C4-2B (cell line): ENCODE results near the gene NPAS3.

Experiments used
- H3K27ac ChIP-seq: fragments of 450-650 bp; 2 replicates; pipeline ENCODE4 v1.5.1; 2017
- ZFX ChIP-seq: fragments of 450-650 bp; IDR thresholded peaks from 2 replicates; pipeline ENCODE4 v1.6.1; 2017
- TF ChIP-seq, protein P1 (sequence below): fragments of 450-650 bp; conservative IDR thresholded peaks from 2 replicates; pipeline ENCODE4 v1.5.1; 2017; ENCODE audit warnings: mild to moderate bottlenecking

The NPAS3 gene

DNA sequence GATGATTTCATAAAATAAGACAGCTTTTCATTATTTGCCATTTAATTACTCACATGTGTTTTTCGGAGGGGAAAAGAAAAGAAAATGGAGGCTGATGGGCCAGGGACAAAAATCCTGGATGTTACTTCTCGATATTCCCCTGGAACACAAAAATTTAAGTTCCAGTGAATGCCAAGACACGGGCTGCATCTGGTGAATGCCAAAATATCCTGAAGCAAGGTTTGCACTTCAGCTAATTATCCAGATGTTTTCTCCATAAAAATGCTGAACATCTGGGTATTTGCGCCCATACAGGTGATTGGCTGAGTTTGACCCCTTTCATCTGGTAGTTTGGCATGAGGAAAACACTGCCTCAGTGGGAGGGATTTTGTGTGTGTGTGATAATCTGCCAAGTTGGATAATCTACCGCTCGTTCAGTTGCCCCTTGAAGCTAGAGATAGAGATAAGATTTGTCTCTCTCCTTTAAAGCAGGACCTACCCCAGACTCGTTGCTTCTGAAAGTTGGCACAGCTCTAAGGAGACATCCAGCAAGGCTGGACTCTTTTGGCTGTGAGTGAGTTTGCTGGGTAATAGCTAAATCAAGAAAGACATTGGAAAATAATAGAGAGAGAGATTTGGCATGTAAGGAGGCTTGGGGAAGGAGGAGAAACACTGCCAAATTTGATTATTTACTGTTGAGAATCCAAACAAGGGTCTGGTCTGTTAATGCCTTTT lies 622.2 kb downstream of the NPAS3 start:
- no peak for TF ChIP-seq ZFX
- TF ChIP-seq, protein P1, sequence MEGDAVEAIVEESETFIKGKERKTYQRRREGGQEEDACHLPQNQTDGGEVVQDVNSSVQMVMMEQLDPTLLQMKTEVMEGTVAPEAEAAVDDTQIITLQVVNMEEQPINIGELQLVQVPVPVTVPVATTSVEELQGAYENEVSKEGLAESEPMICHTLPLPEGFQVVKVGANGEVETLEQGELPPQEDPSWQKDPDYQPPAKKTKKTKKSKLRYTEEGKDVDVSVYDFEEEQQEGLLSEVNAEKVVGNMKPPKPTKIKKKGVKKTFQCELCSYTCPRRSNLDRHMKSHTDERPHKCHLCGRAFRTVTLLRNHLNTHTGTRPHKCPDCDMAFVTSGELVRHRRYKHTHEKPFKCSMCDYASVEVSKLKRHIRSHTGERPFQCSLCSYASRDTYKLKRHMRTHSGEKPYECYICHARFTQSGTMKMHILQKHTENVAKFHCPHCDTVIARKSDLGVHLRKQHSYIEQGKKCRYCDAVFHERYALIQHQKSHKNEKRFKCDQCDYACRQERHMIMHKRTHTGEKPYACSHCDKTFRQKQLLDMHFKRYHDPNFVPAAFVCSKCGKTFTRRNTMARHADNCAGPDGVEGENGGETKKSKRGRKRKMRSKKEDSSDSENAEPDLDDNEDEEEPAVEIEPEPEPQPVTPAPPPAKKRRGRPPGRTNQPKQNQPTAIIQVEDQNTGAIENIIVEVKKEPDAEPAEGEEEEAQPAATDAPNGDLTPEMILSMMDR, result no peak
- H3K27ac ChIP-seq, result no peak overlapping the region; the same call in 1 of the 2 replicates

DNA sequence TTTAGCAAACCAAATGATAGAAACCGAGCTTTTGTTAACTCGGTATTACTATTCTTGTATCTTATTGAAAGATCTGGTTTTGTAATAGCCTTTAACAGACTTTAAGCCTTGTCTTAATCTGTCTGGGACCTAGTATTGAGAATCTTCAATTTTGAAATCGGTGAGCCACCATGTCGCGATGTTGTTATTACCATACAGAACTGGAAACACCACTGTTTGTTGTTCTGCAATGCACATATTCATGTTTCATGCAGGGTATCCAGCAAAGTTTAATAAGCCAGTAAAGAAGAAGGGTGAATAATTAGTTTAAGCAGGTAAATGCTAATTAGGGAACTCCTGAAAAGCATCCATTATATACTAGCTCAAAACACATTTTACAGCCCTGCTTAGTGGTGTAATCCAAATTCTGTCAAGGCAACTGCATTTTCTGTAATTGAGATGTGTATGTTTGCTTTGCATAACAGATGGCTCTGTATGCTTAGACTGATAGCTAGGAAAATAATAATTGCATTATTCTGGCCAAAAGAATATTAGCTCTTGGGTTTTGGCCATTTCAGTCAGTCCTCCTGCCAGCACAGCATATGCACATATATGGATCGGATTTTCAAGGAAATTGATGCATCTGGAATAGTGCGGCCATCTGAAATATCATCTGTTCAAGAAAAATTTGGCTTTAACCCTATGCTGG lies 623.0 kb downstream of the NPAS3 start:
- H3K27ac ChIP-seq, result no peak overlapping the region
- no peak for TF ChIP-seq ZFX
- TF ChIP-seq, protein P1, result no peak

DNA sequence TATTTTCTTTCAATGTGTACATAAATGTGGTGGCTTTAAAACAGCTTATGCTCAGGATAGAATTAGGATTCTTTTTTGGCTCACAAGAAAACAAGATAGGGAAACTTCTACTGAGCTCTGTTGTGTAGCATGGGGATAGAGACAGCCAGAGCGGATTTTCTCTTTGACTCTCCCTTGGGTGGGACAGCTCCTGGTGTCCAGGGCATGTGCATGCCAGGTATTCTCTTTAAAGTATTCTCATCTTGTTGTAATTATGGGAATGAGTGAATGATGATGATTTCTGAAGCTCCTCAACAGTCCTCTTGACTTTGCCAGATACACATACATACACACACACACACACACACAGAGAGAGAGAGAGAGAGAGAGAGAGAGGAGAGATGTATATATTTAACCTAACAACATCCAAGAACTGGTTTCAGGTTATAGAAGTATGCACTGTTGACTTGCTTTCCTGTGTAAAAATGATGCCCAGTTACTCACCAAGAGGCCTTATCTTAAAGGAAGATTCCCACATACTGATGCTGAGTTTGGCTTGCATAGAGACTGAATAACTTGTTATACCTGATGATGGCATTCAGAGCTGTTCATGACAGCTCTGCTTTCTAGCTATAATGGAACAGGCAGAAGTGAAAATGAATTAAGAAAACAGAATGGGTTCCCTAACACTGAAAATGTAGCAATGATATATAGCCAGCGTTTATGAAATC lies 624.7 kb downstream of the NPAS3 start:
- H3K27ac ChIP-seq, result no peak overlapping the region
- TF ChIP-seq ZFX, result no peak

DNA sequence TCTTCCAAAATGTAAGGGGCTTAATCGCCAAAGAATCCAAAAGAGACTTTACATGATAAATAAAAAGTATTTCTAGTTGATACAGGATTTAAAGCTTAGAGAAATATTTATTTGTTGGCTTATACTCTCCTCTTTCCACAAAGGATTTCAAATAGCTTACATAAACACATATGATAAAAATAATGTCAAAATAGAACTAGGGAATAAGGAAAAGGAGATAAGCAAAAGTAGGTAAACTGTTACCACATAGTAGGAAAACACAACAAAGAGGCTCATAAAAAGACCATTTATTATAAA lies 625.2 kb downstream of the NPAS3 start:
- H3K27ac ChIP-seq, result no peak overlapping the region
- TF ChIP-seq, protein P1, result no peak
- TF ChIP-seq ZFX, result no peak

DNA sequence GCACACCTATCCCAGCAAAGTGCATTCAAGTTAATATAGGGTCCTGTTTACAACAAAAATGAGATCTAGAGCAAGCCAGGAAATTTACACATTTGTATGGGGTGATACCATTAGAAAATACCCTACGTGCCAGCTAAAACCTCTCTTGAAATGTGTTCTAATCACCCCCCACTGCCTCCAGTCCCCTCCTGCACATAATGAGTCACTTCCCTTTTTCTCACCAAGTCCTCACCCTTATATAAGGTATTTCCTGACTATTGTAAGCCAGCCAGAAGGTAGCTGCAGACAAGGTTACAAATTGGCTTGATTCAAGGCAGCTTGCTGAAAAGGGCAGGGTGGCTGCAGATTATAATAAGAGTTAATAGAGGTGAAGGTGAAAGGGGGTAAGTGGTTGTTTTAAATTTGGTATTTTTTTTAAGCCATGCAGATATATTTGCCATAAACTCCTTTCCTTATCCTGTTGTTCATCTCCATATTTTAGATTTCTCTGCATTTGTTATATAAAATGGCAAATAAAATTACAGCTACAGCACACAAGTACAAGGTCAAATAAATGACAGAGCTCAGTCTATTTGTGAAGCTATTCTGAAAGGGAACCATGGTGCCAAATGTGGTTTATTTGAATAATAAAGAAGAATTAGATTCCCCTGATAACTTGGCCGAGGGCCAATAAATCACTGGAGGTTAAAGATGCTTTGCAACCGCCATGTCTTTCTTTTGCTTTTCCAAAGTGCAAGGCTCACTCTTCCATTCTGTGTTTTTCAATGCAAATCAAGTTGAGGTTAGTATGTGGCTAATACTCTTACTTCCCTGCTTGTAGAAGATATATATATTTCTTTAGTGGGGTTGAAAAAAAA lies 626.3 kb downstream of the NPAS3 start:
- TF ChIP-seq, protein P1, result no peak
- no peak for TF ChIP-seq ZFX
- H3K27ac ChIP-seq, result no peak overlapping the region

DNA sequence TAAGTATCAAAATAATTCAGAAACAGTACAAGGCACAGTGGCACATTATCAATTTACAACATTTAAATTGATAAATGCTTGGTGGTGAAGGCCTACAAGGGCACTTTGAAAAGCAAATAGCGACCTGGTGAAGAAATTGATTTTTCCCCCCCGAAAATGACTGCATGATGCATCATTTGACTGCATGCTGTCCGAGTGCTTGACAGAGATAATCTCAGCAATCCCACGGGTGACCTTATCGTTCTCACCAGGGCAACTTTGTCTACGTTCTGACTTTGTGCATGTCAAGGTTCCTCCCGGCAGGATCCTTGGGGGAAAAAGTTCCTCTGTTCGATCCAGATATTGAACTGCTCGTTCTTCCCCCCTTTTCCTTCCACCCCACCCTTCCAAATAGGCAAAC lies 627.4 kb downstream of the NPAS3 start:
- no peak overlapping the region for H3K27ac ChIP-seq
- TF ChIP-seq, protein P1, result no peak
- TF ChIP-seq ZFX, result no peak

DNA sequence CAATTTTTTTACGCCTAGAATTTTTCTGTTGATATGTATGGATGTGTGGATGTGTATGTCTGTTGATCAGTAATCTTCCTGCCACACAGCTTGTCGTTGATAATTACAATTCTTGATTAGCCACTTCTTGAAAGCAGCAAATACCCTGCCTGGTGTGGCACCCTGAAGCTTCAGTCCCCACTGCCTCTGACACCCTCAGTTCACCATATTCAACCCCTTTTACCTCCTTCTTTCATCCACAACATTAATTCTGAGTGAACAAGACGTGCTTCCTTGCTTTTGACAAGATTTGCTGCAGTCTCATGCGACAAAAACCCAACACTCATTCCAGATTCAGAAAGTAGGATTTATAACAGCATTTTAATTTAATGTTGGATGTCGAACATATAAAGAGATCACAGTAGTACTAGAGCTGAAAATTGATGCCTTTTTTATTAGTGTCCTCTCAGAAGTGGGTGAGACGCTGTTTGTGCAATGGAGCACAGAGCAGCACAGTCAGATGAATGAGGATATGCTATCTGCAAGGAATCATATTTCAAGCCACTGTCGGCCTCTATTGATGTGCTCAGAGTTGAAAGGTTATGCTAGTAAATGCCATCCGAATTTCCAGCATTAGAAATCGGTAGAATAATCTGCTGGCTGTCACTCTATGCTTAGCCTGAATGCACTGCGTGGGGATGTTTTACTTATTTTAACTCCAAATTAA lies 628.5 kb downstream of the NPAS3 start:
- no peak overlapping the region for H3K27ac ChIP-seq
- no peak for TF ChIP-seq ZFX
- TF ChIP-seq, protein P1, result no peak
